Activated CD4-positive, alpha-beta T cell treated with anti-CD3 and anti-CD28 coated beads for 36 hours (primary cell): ENCODE measurements around the gene TFEB. TPM values are rescaled to one million over a fixed set of nuclear protein-coding genes. Genes with fewer than 3 reads are reported as not detected.

Experiments used
- ATAC-seq: fragments of 200-7000 bp; cut with Tn5 transposase; one replicate; pipeline ENCODE4 v1.10.0; 2021; ENCODE audit warnings: mild to moderate bottlenecking, moderate library complexity
- CTCF ChIA-PET: fragments of 350-600 bp; sonication (Branson Sonifier 250); formaldehyde crosslinking; loops from one replicate; lab custom pipeline; 2021; ENCODE audit warnings: antibody characterized with exemption; lab: Charles Lee
- POLR2A ChIA-PET: fragments of 350-600 bp; sonication (Branson Sonifier 250); formaldehyde crosslinking; loops from one replicate; lab custom pipeline; 2021; ENCODE audit warnings: antibody characterized with exemption, inconsistent platforms; lab: Charles Lee
- DNase-seq: peaks from one replicate; pipeline ENCODE4 v3.0.0-alpha.2; 2020
- H3K27ac Mint-ChIP-seq: one replicate; pipeline ENCODE4 v1.8.0; 2021; ENCODE audit warnings: mixed read lengths
- H3K27me3 Mint-ChIP-seq: one replicate; pipeline ENCODE4 v1.8.0; 2021; ENCODE audit warnings: mixed read lengths
- H3K36me3 Mint-ChIP-seq: one replicate; pipeline ENCODE4 v1.8.0; 2021; ENCODE audit warnings: low read depth, mixed read lengths
- H3K4me1 Mint-ChIP-seq: one replicate; pipeline ENCODE4 v1.8.0; 2021; ENCODE audit warnings: mixed read lengths
- H3K4me3 Mint-ChIP-seq: one replicate; pipeline ENCODE4 v1.8.0; 2021; ENCODE audit warnings: mild to moderate bottlenecking, moderate library complexity, mixed read lengths
- H3K9me3 Mint-ChIP-seq: one replicate; pipeline ENCODE4 v1.8.0; 2021; ENCODE audit warnings: low read depth, mixed read lengths
- intact Hi-C, 2 experiments: fragments of 100-400 bp; cut with DNase I in 1 of 2; cut with micrococcal nuclease in 1 of 2; formaldehyde crosslinking; loops; one replicate each; pipeline versions ENCODE4 v1.14.2 to v1.15.1; 2022 to 2024; cut with DNase I, micrococcal nuclease
- total RNA-seq, 2 experiments: library from RNA; stranded (reverse); gene quantifications; one replicate each; pipeline ENCODE4 v1.2.3, GENCODE V29; 2021

TFEB gene
- total RNA-seq, 2 experiments from 2014 or later = 8.5 to 9.2 TPM

GRCh38 chr6:41747256-41748101 is 12.1 kb upstream of the TFEB start, which contains the start of gene PGC:
Gene PGC, minus strand, starts transcription at chr6:41747397. Its CDS starts 63 bp downstream, at chr6:41747334.
- Mint-ChIP-seq H3K4me3 (no peak within 1 kb of the TSS), H3K36me3 (no peaks in the 10 kb centered on the region), H3K27ac (no peak within 1 kb of the TSS), H3K27me3 (no peaks in the 10 kb centered on the region), H3K4me1 (no peaks in the 10 kb centered on the region), H3K9me3 (no peaks in the 10 kb centered on the region)
- DNase-seq (no peak), ATAC-seq (no peak)
- intact Hi-C loops = loop anchor here in 1 of 2 experiments (2.0 kb wide), 1 partner anchor 329 kb away; no protein-coding TSS in a partner anchor
- POLR2A ChIA-PET = no interaction called here
- CTCF ChIA-PET = interaction anchor here (0.8 kb wide), 1 partner anchor 10 kb away, joined by 3 read pairs; no protein-coding TSS in a partner anchor

- CTCF ChIA-PET = no interaction called here
- H3K4me3 Mint-ChIP-seq = no peak overlapping the region
- H3K4me1 Mint-ChIP-seq = no peaks in the 10 kb centered on the region
- ATAC-seq (no peak), DNase-seq (no peak)
- POLR2A ChIA-PET = no interaction called here
- no peaks in the 10 kb centered on the region for H3K9me3 Mint-ChIP-seq
- no peaks in the 10 kb centered on the region for H3K36me3 Mint-ChIP-seq
- H3K27ac Mint-ChIP-seq = no peak overlapping the region
- intact Hi-C loops = no loop called here
- H3K27me3 Mint-ChIP-seq = no peaks in the 10 kb centered on the region
Measured at GRCh38 chr6:41746107-41746506, 10.7 kb upstream of the TFEB start.

- no peaks in the 10 kb centered on the region for H3K27me3 Mint-ChIP-seq
- intact Hi-C loops = no loop called here
Measured at GRCh38 chr6:41744236-41744787, 8.9 kb upstream of the TFEB start.

GRCh38 chr6:41743406-41744235 is 8.2 kb upstream of the TFEB start:
- no peak overlapping the region for H3K4me3 Mint-ChIP-seq
- no peaks in the 10 kb centered on the region for H3K36me3 Mint-ChIP-seq
- POLR2A ChIA-PET = no interaction called here
- no peaks in the 10 kb centered on the region for H3K4me1 Mint-ChIP-seq
- DNase-seq = no peak
- H3K27me3 Mint-ChIP-seq = no peaks in the 10 kb centered on the region
- intact Hi-C loops = no loop called here
- CTCF ChIA-PET = no interaction called here
- H3K27ac Mint-ChIP-seq = no peak overlapping the region
- ATAC-seq = no peak
- H3K9me3 Mint-ChIP-seq = no peaks in the 10 kb centered on the region

More at GRCh38 chr6:41744236-41744787, 8.9 kb upstream of the TFEB start:
- Mint-ChIP-seq H3K4me3 (no peak overlapping the region), H3K27ac (no peak overlapping the region), H3K36me3 (no peaks in the 10 kb centered on the region), H3K9me3 (no peaks in the 10 kb centered on the region), H3K4me1 (no peaks in the 10 kb centered on the region)
- ChIA-PET POLR2A (no interaction called here), CTCF (interaction anchor here (0.7 kb wide), 1 partner anchor 148 kb away, joined by 5 read pairs; no protein-coding TSS in a partner anchor)
- DNase-seq = no peak
- ATAC-seq = no peak

GRCh38 chr6:41741625-41742490 is 6.5 kb upstream of the TFEB start:
- Mint-ChIP-seq H3K4me1 (no peaks in the 10 kb centered on the region), H3K36me3 (no peaks in the 10 kb centered on the region), H3K27ac (no peak overlapping the region), H3K27me3 (no peaks in the 10 kb centered on the region), H3K9me3 (no peaks in the 10 kb centered on the region), H3K4me3 (no peak overlapping the region)
- no peak for DNase-seq
- intact Hi-C loops = no loop called here
- CTCF ChIA-PET = interaction anchor here (0.7 kb wide), 1 partner anchor 140 kb away, joined by 4 read pairs; no protein-coding TSS in a partner anchor
- POLR2A ChIA-PET = no interaction called here
- no peak for ATAC-seq

- ChIA-PET POLR2A (no interaction called here), CTCF (interaction anchor here (0.5 to 0.7 kb wide), 2 partner anchors 10 to 138 kb away, joined by 3 to 4 read pairs; no protein-coding TSS in a partner anchor)
- Mint-ChIP-seq H3K4me1 (peaks cover 4% of the 10 kb centered on the region), H3K9me3 (no peaks in the 10 kb centered on the region), H3K36me3 (no peaks in the 10 kb centered on the region), H3K4me3 (no peak overlapping the region), H3K27me3 (no peaks in the 10 kb centered on the region), H3K27ac (no peak overlapping the region)
- intact Hi-C loops = no loop called here
- DNase-seq (no peak), ATAC-seq (no peak)
Measured at GRCh38 chr6:41740366-41741162, 5.2 kb upstream of the TFEB start.

- Mint-ChIP-seq H3K9me3 (no peaks in the 10 kb centered on the region), H3K4me3 (no peak overlapping the region), H3K27me3 (no peaks in the 10 kb centered on the region), H3K4me1 (peaks cover 4% of the 10 kb centered on the region), H3K27ac (no peak overlapping the region), H3K36me3 (no peaks in the 10 kb centered on the region)
- CTCF ChIA-PET = no interaction called here
- intact Hi-C loops = no loop called here
- POLR2A ChIA-PET = no interaction called here
- ATAC-seq (no peak), DNase-seq (no peak)
Measured at GRCh38 chr6:41739041-41739440, 3.6 kb upstream of the TFEB start.

GRCh38 chr6:41737591-41738130 is 2.3 kb upstream of the TFEB start:
- intact Hi-C loops = no loop called here
- no peak overlapping the region for H3K27ac Mint-ChIP-seq
- POLR2A ChIA-PET = interaction anchor here (0.6 kb wide), 1 partner anchor 9 kb away, joined by 4 read pairs; no protein-coding TSS in a partner anchor
- peaks cover 16% of the 10 kb centered on the region for H3K4me1 Mint-ChIP-seq
- H3K9me3 Mint-ChIP-seq = no peaks in the 10 kb centered on the region
- CTCF ChIA-PET = no interaction called here
- no peaks in the 10 kb centered on the region for H3K36me3 Mint-ChIP-seq
- H3K4me3 Mint-ChIP-seq = no peak overlapping the region
- DNase-seq = no peak
- H3K27me3 Mint-ChIP-seq = no peaks in the 10 kb centered on the region
- no peak for ATAC-seq

- intact Hi-C loops = no loop called here
- POLR2A ChIA-PET = no interaction called here
- no peak for ATAC-seq
Measured at GRCh38 chr6:41736800-41737555, 1.6 kb upstream of the TFEB start.

More at GRCh38 chr6:41736800-41737555, 1.6 kb upstream of the TFEB start:
- H3K4me3 Mint-ChIP-seq = no peak overlapping the region
- H3K4me1 Mint-ChIP-seq = peaks cover 20% of the 10 kb centered on the region
- CTCF ChIA-PET = no interaction called here
- no peak for DNase-seq
- no peak overlapping the region for H3K27ac Mint-ChIP-seq
- H3K9me3 Mint-ChIP-seq = no peaks in the 10 kb centered on the region
- no peaks in the 10 kb centered on the region for H3K27me3 Mint-ChIP-seq
- no peaks in the 10 kb centered on the region for H3K36me3 Mint-ChIP-seq
